Breast epithelium (tissue), 4 donors: Measurements from ENCODE around the gene APBA1. TPM values are rescaled to one million over a fixed set of nuclear protein-coding genes. Genes with fewer than 3 reads are reported as not detected.

ENCODE experiments used
- DNase-seq, 2 donors: peaks; one replicate each; pipeline ENCODE4 v3.0.0-alpha.2; 2019; ENCODE audit warnings: low spot score in 2 of 2
- H3K27ac ChIP-seq, 2 donors: fragments of 200-600 bp; sonication (generic) in 1 of 2; one replicate each; pipeline ENCODE4 v1.5.1; 2016 to 2019; ENCODE audit warnings: mild to moderate bottlenecking in 1 of 2
- H3K27me3 ChIP-seq, 2 donors: fragments of 200-600 bp; sonication (generic) in 1 of 2; one replicate each; pipeline versions ENCODE4 v1.5.1 to v1.6.0; 2017 to 2019; ENCODE audit warnings: control low read depth in 1 of 2, mild to moderate bottlenecking in 1 of 2
- H3K36me3 ChIP-seq: fragments of 200-600 bp; one replicate; pipeline ENCODE4 v1.5.1; 2019
- H3K4me1 ChIP-seq, 2 donors: fragments of 200-600 bp; sonication (generic); one replicate each; pipeline ENCODE4 v1.5.1; 2016 to 2019; ENCODE audit warnings: control low read depth in 1 of 2
- H3K4me3 ChIP-seq, 3 donors: fragments of 200-600 bp; sonication (generic); 1 replicate in 2 of 3; 2 replicates in 1 of 3; pipeline ENCODE4 v1.5.1; 2016 to 2019; ENCODE audit warnings: mild to moderate bottlenecking in 3 of 3, moderate library complexity in 2 of 3
- H3K9me3 ChIP-seq, 2 donors: fragments of 200-600 bp; sonication (generic) in 1 of 2; one replicate each; pipeline ENCODE4 v1.5.1; 2016 to 2019; ENCODE audit warnings: control low read depth in 1 of 2
- POLR2A ChIP-seq: fragments of 450-650 bp; IDR thresholded peaks from one replicate; pipeline ENCODE4 v1.6.1; 2016; ENCODE audit warnings: antibody characterized with exemption, mild to moderate bottlenecking, moderate library complexity
- POLR2AphosphoS5 ChIP-seq, 3 donors: sonication (generic); formaldehyde crosslinking; IDR thresholded peaks; one replicate each; pipeline ENCODE4 v1.6.1; 2017; ENCODE audit warnings: antibody characterized with exemption in 3 of 3
- intact Hi-C: fragments of 100-400 bp; cut with DNase I; formaldehyde crosslinking; loops from one replicate; pipeline ENCODE4 v1.15.1; 2023; ENCODE audit warnings: low total_unique reads
- total RNA-seq, 3 donors: library from RNA; depleted of rRNA; stranded (reverse); fragments of >200 nt; gene quantifications; one replicate each; pipeline ENCODE4 v1.1.0, GENCODE V29; 2016
- TF ChIP-seq, protein P1 (sequence below), 3 donors: fragments of 450-650 bp; IDR thresholded peaks; one replicate each; pipeline ENCODE4 v1.5.1; 2016 to 2017; ENCODE audit warnings: antibody characterized with exemption in 3 of 3, mild to moderate bottlenecking in 3 of 3, moderate library complexity in 3 of 3

Gene APBA1
- total RNA-seq, 3 donors from 2014 or later, result 6.9 to 8.0 (median 7.8) TPM

GRCh38 chr9:69622676-69623075 lies 49.5 kb downstream of the APBA1 start:
- TF ChIP-seq POLR2AphosphoS5 (IDR thresholded peaks at IDR 0.05) (no peak), POLR2A (no peak)
- TF ChIP-seq, protein P1, sequence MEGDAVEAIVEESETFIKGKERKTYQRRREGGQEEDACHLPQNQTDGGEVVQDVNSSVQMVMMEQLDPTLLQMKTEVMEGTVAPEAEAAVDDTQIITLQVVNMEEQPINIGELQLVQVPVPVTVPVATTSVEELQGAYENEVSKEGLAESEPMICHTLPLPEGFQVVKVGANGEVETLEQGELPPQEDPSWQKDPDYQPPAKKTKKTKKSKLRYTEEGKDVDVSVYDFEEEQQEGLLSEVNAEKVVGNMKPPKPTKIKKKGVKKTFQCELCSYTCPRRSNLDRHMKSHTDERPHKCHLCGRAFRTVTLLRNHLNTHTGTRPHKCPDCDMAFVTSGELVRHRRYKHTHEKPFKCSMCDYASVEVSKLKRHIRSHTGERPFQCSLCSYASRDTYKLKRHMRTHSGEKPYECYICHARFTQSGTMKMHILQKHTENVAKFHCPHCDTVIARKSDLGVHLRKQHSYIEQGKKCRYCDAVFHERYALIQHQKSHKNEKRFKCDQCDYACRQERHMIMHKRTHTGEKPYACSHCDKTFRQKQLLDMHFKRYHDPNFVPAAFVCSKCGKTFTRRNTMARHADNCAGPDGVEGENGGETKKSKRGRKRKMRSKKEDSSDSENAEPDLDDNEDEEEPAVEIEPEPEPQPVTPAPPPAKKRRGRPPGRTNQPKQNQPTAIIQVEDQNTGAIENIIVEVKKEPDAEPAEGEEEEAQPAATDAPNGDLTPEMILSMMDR (IDR thresholded peaks at IDR 0.05), result no peak
- intact Hi-C loops, result no loop called here
- Histone ChIP-seq H3K9me3 (no peaks in the 10 kb centered on the region), H3K27ac (no peak overlapping the region), H3K4me3 (no peak overlapping the region), H3K36me3 (no peaks in the 10 kb centered on the region), H3K27me3 (no peaks in the 10 kb centered on the region), H3K4me1 (no peaks in the 10 kb centered on the region)
- no peak for DNase-seq

- no peaks in the 10 kb centered on the region for H3K4me1 ChIP-seq
- no peaks in the 10 kb centered on the region for H3K36me3 ChIP-seq
- H3K9me3 ChIP-seq, result no peaks in the 10 kb centered on the region
- intact Hi-C loops, result no loop called here
- no peak overlapping the region for H3K4me3 ChIP-seq
- DNase-seq, result no peak
- no peaks in the 10 kb centered on the region for H3K27me3 ChIP-seq
- no peak overlapping the region for H3K27ac ChIP-seq
- TF ChIP-seq POLR2AphosphoS5 (IDR thresholded peaks at IDR 0.05) (no peak), POLR2A (no peak)
- TF ChIP-seq, protein P1 (IDR thresholded peaks at IDR 0.05), result no peak
Observed at GRCh38 chr9:69621730-69622460, 50.3 kb downstream of the APBA1 start.

DNA sequence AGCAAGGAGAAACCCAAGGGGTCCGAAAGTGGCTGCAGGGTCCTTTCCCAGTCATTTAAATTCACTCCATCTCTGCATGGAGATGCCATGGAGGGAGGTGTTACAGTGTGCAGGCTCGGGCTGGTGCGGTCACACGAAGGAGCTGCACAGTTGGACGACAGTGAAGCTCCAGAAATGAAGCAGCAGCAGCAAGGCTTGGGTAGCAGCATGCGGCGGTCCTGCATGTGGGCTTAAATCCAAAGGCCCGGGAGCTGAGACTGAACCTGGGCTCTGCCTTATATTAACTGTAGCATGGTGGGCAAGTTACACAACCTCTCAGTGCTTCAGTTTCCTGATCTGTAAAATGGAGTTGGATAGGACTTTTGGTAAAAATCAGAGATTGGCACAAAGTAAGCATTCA lies 51.4 kb downstream of the APBA1 start:
- TF ChIP-seq POLR2AphosphoS5 (IDR thresholded peaks at IDR 0.05) (no peak), POLR2A (no peak)
- TF ChIP-seq, protein P1 (IDR thresholded peaks at IDR 0.05), result no peak
- H3K36me3 ChIP-seq, result no peaks in the 10 kb centered on the region
- H3K27ac ChIP-seq, result no peak overlapping the region
- H3K27me3 ChIP-seq, result no peaks in the 10 kb centered on the region
- H3K9me3 ChIP-seq, result no peaks in the 10 kb centered on the region
- no peaks in the 10 kb centered on the region for H3K4me1 ChIP-seq
- DNase-seq, result no peak
- intact Hi-C loops, result no loop called here
- no peak overlapping the region for H3K4me3 ChIP-seq

DNA sequence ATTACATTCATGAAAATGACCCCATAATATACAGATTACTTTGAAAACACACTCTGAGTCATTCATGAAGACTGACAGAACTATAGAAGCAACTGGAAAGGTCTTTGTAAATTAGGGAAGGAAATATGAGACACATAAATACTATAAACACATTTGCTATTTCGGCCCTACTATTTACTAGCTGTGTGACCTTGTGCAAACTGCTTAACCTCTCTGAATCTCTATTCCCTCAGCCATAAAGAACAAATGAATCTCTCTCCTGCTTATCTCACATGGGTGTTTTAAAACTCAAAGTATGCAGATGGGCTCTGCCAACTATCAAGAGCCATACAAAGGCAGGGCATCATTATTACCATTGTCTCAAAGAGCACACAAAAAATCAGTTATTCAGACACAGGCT lies 52.9 kb downstream of the APBA1 start:
- no peak for DNase-seq
- Histone ChIP-seq H3K9me3 (no peaks in the 10 kb centered on the region), H3K27me3 (no peaks in the 10 kb centered on the region), H3K36me3 (no peaks in the 10 kb centered on the region), H3K4me1 (no peaks in the 10 kb centered on the region), H3K4me3 (no peak overlapping the region), H3K27ac (no peak overlapping the region)
- intact Hi-C loops, result no loop called here
- TF ChIP-seq, protein P1 (IDR thresholded peaks at IDR 0.05), result no peak
- TF ChIP-seq POLR2AphosphoS5 (IDR thresholded peaks at IDR 0.05) (no peak), POLR2A (no peak)

DNA sequence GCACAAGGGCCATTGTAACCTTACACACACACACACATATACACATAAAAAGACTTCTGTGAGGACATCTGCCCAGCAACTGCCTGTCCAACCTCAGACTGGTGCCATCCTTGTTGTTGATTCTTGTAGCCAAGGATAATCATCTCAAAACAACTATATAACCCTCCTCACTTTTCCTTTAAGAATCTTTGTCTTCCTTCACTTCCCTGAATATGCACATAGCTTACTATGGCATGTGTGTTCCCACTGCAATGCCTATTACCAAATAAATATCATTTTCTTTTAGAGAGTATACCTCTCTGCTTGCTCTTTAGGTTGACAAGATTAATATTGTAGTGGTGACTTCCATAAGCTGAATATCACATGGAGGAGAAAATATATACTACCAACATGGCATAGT lies 55.2 kb downstream of the APBA1 start:
- H3K27me3 ChIP-seq, result no peaks in the 10 kb centered on the region

More for the DNA sequence above, 55.2 kb downstream of the APBA1 start:
- no peaks in the 10 kb centered on the region for H3K9me3 ChIP-seq
- no peak for TF ChIP-seq POLR2A
- TF ChIP-seq POLR2AphosphoS5 (IDR thresholded peaks at IDR 0.05), result no peak
- TF ChIP-seq, protein P1 (IDR thresholded peaks at IDR 0.05), result no peak
- intact Hi-C loops, result no loop called here
- DNase-seq, result no peak
- no peaks in the 10 kb centered on the region for H3K4me1 ChIP-seq
- no peaks in the 10 kb centered on the region for H3K36me3 ChIP-seq
- H3K4me3 ChIP-seq, result no peak overlapping the region
- no peak overlapping the region for H3K27ac ChIP-seq
